Measurements from ENCODE around the gene HS2ST1.

DNA sequence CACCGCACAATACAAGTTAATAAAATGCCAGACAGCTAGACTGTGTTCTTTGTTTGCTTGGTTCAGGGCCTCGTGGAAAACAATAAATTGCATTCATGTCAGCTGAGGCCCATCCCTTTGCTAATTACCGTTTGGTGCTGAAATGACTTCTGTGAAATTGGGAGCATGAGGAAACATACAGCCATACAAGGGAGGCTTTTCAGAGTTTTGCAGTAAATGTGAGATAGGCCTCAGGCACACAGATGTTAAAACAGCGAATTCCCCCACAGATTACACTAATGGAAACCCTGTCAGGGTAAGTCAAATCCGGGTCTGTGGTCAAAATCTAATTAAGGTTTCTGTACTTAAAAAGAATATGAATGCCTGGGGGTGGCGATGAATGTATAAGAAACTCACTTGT is 240.7 kb downstream of the HS2ST1 start:
- TF ChIP-seq, protein P1, sequence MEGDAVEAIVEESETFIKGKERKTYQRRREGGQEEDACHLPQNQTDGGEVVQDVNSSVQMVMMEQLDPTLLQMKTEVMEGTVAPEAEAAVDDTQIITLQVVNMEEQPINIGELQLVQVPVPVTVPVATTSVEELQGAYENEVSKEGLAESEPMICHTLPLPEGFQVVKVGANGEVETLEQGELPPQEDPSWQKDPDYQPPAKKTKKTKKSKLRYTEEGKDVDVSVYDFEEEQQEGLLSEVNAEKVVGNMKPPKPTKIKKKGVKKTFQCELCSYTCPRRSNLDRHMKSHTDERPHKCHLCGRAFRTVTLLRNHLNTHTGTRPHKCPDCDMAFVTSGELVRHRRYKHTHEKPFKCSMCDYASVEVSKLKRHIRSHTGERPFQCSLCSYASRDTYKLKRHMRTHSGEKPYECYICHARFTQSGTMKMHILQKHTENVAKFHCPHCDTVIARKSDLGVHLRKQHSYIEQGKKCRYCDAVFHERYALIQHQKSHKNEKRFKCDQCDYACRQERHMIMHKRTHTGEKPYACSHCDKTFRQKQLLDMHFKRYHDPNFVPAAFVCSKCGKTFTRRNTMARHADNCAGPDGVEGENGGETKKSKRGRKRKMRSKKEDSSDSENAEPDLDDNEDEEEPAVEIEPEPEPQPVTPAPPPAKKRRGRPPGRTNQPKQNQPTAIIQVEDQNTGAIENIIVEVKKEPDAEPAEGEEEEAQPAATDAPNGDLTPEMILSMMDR (conservative IDR thresholded peaks at IDR 0.05; ENCODE audit: low read depth, low read length), result no peak
- no peak for TF ChIP-seq EZH2 (IDR thresholded peaks at IDR 0.05; ENCODE audit: borderline replicate concordance, low read depth, low read length, poor library complexity, severe bottlenecking)

All from A673 (cell line).